ENCODE data around the gene ADCY10.

The ADCY10 gene

DNA sequence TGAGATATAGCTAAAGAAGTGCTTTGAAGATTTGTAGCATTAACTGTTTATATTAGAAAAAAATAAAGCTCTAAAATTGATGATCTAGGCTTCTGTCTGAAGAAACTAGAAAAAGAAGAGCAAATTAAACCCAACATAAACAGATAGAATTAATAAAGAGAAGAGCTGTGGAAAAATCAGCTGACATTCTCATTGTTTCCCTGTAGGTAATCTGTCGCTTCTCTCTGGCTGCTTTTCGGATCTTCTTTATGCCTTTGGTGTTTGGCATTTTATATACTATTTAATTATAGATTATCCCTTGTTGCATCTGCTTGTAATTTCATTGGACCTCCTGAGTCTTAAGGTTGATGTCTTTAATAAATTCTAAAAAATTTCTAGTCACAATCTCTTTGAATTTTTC is 132.4 kb downstream of the ADCY10 start:
- no peaks in the 10 kb centered on the region for H3K4me1 ChIP-seq (ENCODE audit: low read length)
- H3K36me3 ChIP-seq (replicated peaks; ENCODE audit: low read depth, low read length), result peaks cover 57% of the 10 kb centered on the region
- TF ChIP-seq, protein P1, sequence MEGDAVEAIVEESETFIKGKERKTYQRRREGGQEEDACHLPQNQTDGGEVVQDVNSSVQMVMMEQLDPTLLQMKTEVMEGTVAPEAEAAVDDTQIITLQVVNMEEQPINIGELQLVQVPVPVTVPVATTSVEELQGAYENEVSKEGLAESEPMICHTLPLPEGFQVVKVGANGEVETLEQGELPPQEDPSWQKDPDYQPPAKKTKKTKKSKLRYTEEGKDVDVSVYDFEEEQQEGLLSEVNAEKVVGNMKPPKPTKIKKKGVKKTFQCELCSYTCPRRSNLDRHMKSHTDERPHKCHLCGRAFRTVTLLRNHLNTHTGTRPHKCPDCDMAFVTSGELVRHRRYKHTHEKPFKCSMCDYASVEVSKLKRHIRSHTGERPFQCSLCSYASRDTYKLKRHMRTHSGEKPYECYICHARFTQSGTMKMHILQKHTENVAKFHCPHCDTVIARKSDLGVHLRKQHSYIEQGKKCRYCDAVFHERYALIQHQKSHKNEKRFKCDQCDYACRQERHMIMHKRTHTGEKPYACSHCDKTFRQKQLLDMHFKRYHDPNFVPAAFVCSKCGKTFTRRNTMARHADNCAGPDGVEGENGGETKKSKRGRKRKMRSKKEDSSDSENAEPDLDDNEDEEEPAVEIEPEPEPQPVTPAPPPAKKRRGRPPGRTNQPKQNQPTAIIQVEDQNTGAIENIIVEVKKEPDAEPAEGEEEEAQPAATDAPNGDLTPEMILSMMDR (IDR thresholded peaks at IDR 0.05; ENCODE audit: low read depth, low read length), result no peak
- no peak for TF ChIP-seq EZH2phosphoT487 (IDR thresholded peaks at IDR 0.05; ENCODE audit: low read depth)

DNA sequence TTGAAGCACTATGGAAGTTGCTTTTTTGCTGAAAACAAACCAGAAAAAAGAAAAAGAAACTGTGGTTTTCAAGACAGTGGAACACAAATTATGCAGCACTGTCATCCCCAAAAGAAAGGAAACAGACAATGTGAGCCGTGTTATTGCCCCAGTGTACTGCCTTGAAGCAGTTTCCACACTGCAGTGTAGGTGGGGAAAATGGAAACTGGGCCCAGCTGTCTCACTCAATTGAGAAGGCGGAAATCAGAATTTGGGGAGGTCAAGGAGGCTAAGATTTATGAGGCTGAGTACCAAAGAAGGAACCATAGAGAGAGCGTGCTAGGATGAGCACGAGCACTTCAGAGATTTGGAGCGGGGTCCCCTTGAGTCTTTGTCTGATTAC is 136.7 kb downstream of the ADCY10 start:
- H3K9ac ChIP-seq (ENCODE audit: low read length), result no peak overlapping the region
- H3K9me3 ChIP-seq (ENCODE audit: insufficient read depth, low read length), result no peaks in the 10 kb centered on the region
- no peak overlapping the region for H2AFZ ChIP-seq (ENCODE audit: low read depth, low read length)
- H3K27me3 ChIP-seq (ENCODE audit: low read depth, low read length), result no peaks in the 10 kb centered on the region
- H3K4me2 ChIP-seq (ENCODE audit: low read length), result no peak overlapping the region
- peaks cover 77% of the 10 kb centered on the region for H3K36me3 ChIP-seq (replicated peaks; ENCODE audit: low read depth, low read length)
- no peaks in the 10 kb centered on the region for H3K79me2 ChIP-seq (ENCODE audit: low read length)
- no peaks in the 10 kb centered on the region for H4K20me1 ChIP-seq (ENCODE audit: insufficient read depth, low read length)
- H3K4me1 ChIP-seq (ENCODE audit: low read length), result peaks cover 11% of the 10 kb centered on the region
- H3K4me3 ChIP-seq (ENCODE audit: low read length), result no peak overlapping the region
- no peak for TF ChIP-seq EZH2phosphoT487 (IDR thresholded peaks at IDR 0.05; ENCODE audit: low read depth)
- TF ChIP-seq, protein P1 (IDR thresholded peaks at IDR 0.05; ENCODE audit: low read depth, low read length), result no peak
- H3K27ac ChIP-seq (ENCODE audit: low read length), result no peak overlapping the region

More for the DNA sequence above, 132.4 kb downstream of the ADCY10 start:
- Histone ChIP-seq H3K9ac (ENCODE audit: low read length) (no peak overlapping the region), H4K20me1 (ENCODE audit: insufficient read depth, low read length) (no peaks in the 10 kb centered on the region), H3K4me3 (ENCODE audit: low read length) (no peak overlapping the region), H3K27me3 (ENCODE audit: low read depth, low read length) (no peaks in the 10 kb centered on the region), H3K9me3 (ENCODE audit: insufficient read depth, low read length) (no peaks in the 10 kb centered on the region), H2AFZ (ENCODE audit: low read depth, low read length) (no peak overlapping the region), H3K79me2 (ENCODE audit: low read length) (no peaks in the 10 kb centered on the region), H3K4me2 (ENCODE audit: low read length) (no peak overlapping the region), H3K27ac (ENCODE audit: low read length) (no peak overlapping the region)

DNA sequence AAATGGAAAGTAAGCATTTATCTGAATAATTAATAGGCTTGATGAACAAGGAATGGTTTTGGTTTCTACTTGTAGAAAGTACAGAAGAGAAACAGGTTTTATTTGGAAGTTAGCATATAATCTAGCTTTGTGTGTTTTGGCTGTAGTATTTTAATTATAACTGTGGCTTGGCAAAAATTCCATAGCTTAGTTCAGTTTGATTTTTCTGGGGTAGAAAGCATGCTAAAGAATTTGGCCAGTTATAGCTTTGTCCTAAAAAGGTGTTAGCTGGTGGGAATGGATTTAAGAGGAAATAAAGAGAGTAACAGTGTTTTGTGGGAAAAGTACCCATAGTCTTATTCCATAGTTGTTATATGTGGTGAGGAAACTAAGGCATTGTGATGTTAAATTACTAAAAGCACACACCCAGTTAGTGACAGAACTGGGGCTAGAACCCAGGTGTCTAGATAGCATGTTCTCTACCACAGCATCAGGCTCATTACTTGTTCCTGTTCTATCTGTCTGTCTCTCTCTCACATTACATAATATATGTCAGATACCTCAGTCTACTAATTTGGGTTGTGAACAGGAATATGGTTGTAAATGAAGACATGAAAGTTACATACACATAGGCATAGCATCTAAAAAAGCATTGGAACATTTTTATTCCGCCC is 137.2 kb downstream of the ADCY10 start:
- Histone ChIP-seq H3K79me2 (ENCODE audit: low read length) (no peaks in the 10 kb centered on the region), H3K4me2 (ENCODE audit: low read length) (no peak overlapping the region), H2AFZ (ENCODE audit: low read depth, low read length) (no peak overlapping the region), H4K20me1 (ENCODE audit: insufficient read depth, low read length) (no peaks in the 10 kb centered on the region), H3K27me3 (ENCODE audit: low read depth, low read length) (no peaks in the 10 kb centered on the region), H3K4me3 (ENCODE audit: low read length) (no peak overlapping the region), H3K9me3 (ENCODE audit: insufficient read depth, low read length) (no peaks in the 10 kb centered on the region), H3K36me3 (replicated peaks; ENCODE audit: low read depth, low read length) (peaks cover 79% of the 10 kb centered on the region), H3K27ac (ENCODE audit: low read length) (no peak overlapping the region), H3K4me1 (ENCODE audit: low read length) (peaks cover 11% of the 10 kb centered on the region), H3K9ac (ENCODE audit: low read length) (no peak overlapping the region)
- no peak for TF ChIP-seq EZH2phosphoT487 (IDR thresholded peaks at IDR 0.05; ENCODE audit: low read depth)

DNA sequence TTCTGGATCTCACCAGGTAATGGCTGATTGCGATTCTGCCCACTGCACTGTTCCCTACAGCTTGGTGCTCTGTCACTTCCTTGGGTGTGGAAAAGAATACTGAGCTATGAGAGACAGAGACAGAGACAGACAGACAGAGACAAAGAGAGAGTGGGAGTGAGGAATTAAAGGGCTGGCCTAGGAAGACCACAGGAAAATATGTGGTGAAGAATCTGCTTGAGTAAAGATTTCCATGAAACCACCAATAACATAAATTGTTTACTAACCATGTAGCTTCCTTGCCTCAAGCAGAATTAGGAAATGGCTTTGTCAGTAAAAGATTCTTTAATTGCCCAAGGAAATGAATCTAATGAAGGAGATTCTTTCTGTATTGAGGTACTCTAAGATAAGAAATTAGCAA is 137.8 kb downstream of the ADCY10 start:
- no peaks in the 10 kb centered on the region for H3K9me3 ChIP-seq (ENCODE audit: insufficient read depth, low read length)
- H3K9ac ChIP-seq (ENCODE audit: low read length), result no peak overlapping the region
- no peak for TF ChIP-seq EZH2phosphoT487 (IDR thresholded peaks at IDR 0.05; ENCODE audit: low read depth)
- TF ChIP-seq, protein P1 (IDR thresholded peaks at IDR 0.05; ENCODE audit: low read depth, low read length), result no peak
- H3K4me2 ChIP-seq (ENCODE audit: low read length), result no peak overlapping the region
- no peak overlapping the region for H2AFZ ChIP-seq (ENCODE audit: low read depth, low read length)
- no peaks in the 10 kb centered on the region for H4K20me1 ChIP-seq (ENCODE audit: insufficient read depth, low read length)
- H3K27ac ChIP-seq (ENCODE audit: low read length), result no peak overlapping the region
- H3K27me3 ChIP-seq (ENCODE audit: low read depth, low read length), result no peaks in the 10 kb centered on the region
- H3K4me1 ChIP-seq (ENCODE audit: low read length), result peaks cover 11% of the 10 kb centered on the region
- peaks cover 75% of the 10 kb centered on the region for H3K36me3 ChIP-seq (replicated peaks; ENCODE audit: low read depth, low read length)
- no peak overlapping the region for H3K4me3 ChIP-seq (ENCODE audit: low read length)
- no peaks in the 10 kb centered on the region for H3K79me2 ChIP-seq (ENCODE audit: low read length)

Data from OCI-LY3 (cell line).